ENCODE results near the gene NUPR2.
"Not testable (repeated sequence)": the region's sequence is repeated elsewhere in the genome, so short reads cannot be mapped to it uniquely, and the experiment has no call there.

The NUPR2 gene

GRCh38 chr7:56086761-56087160, 29.5 kb downstream of the NUPR2 start:
- DNase-seq (ENCODE audit: low spot score): no peak

GRCh38 chr7:56083150-56083785, 32.9 kb downstream of the NUPR2 start:
- DNase-seq (ENCODE audit: low spot score): peak; percentile 74

GRCh38 chr7:56081626-56082340, 34.4 kb downstream of the NUPR2 start:
- no peak for DNase-seq (ENCODE audit: low spot score)

GRCh38 chr7:56080726-56081435, 35.3 kb downstream of the NUPR2 start:
- DNase-seq (ENCODE audit: low spot score): not testable (repeated sequence)

GRCh38 chr7:56079450-56080185, 36.6 kb downstream of the NUPR2 start:
- peak; percentile 91 for DNase-seq (ENCODE audit: low spot score)

- no peak for DNase-seq (ENCODE audit: low spot score)
These were observed 38.0 kb downstream of the NUPR2 start for GRCh38 chr7:56078196-56078595.

GRCh38 chr7:56077681-56078080, 38.5 kb downstream of the NUPR2 start:
- DNase-seq (ENCODE audit: low spot score): no peak

- peak; percentile 73 for DNase-seq (ENCODE audit: low spot score)
These were observed 41.8 kb downstream of the NUPR2 start for GRCh38 chr7:56074371-56074791.

- DNase-seq (ENCODE audit: low spot score): not testable (repeated sequence)
These were observed 49.8 kb downstream of the NUPR2 start for GRCh38 chr7:56066376-56066775.

Measured in globus pallidus (tissue), 1 donor.